Stimulated activated CD4-positive, alpha-beta T cell treated with anti-CD3 and anti-CD28 coated beads, Interleukin-2, amount 100 ng/mL, for 48 hours (primary cell): Measurements from ENCODE around the gene LPAR3.
A peak's percentile ranks its signal among the peaks of the same experiment; 100 is the strongest.

ENCODE experiments used
- DNase-seq, 2 donors: peaks; one replicate each; pipeline ENCODE4 v3.0.0-alpha.2; 2020

Gene LPAR3

GRCh38 chr1:84823991-84824390 is 69.0 kb downstream of the LPAR3 start:
- DNase-seq, result no peak

GRCh38 chr1:84823511-84823910 is 69.5 kb downstream of the LPAR3 start:
- no peak for DNase-seq

- DNase-seq, result no peak
These were observed 82.7 kb downstream of the LPAR3 start for GRCh38 chr1:84810343-84810742.

GRCh38 chr1:84809023-84809422 is 84.0 kb downstream of the LPAR3 start:
- no peak for DNase-seq

- no peak for DNase-seq
These were observed 89.4 kb downstream of the LPAR3 start for GRCh38 chr1:84803604-84804003.

- DNase-seq, result no peak
These were observed 90.3 kb downstream of the LPAR3 start for GRCh38 chr1:84802567-84803232.

GRCh38 chr1:84800090-84801073 is 92.6 kb downstream of the LPAR3 start:
- DNase-seq, result no peak

- DNase-seq, result no peak
These were observed 95.4 kb downstream of the LPAR3 start for GRCh38 chr1:84797603-84798002.

- DNase-seq, result no peak
These were observed 96.9 kb downstream of the LPAR3 start for GRCh38 chr1:84795966-84796600.

GRCh38 chr1:84795213-84795612 is 97.8 kb downstream of the LPAR3 start:
- DNase-seq, result no peak

- no peak for DNase-seq
These were observed 100.6 kb downstream of the LPAR3 start for GRCh38 chr1:84792421-84792820.

GRCh38 chr1:84789014-84789413 is 104.0 kb downstream of the LPAR3 start:
- DNase-seq, result no peak

GRCh38 chr1:84785271-84786036 is 107.6 kb downstream of the LPAR3 start:
- DNase-seq, result no peak

- DNase-seq, result no peak
These were observed 110.1 kb downstream of the LPAR3 start for GRCh38 chr1:84782881-84783280.

- DNase-seq, result peak; percentile 80 to 87
These were observed 110.8 kb downstream of the LPAR3 start for GRCh38 chr1:84781946-84782771.

- no peak for DNase-seq
These were observed 112.8 kb downstream of the LPAR3 start for GRCh38 chr1:84780000-84780716.

- DNase-seq, result no peak
These were observed 116.4 kb downstream of the LPAR3 start for GRCh38 chr1:84776639-84777038.

GRCh38 chr1:84775535-84775920 is 117.5 kb downstream of the LPAR3 start:
- no peak for DNase-seq

GRCh38 chr1:84774669-84775534 is 118.1 kb downstream of the LPAR3 start:
- no peak for DNase-seq

GRCh38 chr1:84773933-84774497 is 119.0 kb downstream of the LPAR3 start:
- DNase-seq, result no peak
